HEK293 (cell line): ENCODE results near the gene WWTR1.

Experiments
- CTCF ChIA-PET: fragments of 350-600 bp; formaldehyde crosslinking; extraction: SDS; loops from one replicate; lab custom pipeline; 2021; ENCODE audit warnings: antibody characterized with exemption; lab: Yijun Ruan, JAX
- POLR2A ChIA-PET: fragments of 300-600 bp; formaldehyde crosslinking; extraction: SDS; loops from one replicate; lab custom pipeline; 2020; ENCODE audit warnings: antibody characterized with exemption, inconsistent platforms; lab: Yijun Ruan, JAX
- H3K27ac ChIP-seq: fragments of 200-500 bp; sonication (Bioruptor generic); 2 replicates; pipeline ENCODE4 v1.5.1; 2014; ENCODE audit warnings: low read depth, low read length, control low read depth, inconsistent platforms; ENCODE audit errors: extremely low read depth
- H3K36me3 ChIP-seq, 2 experiments: fragments of 200-500 bp in 1 of 2; sonication (Bioruptor generic) in 1 of 2; 1 replicate in 1 of 2; 2 replicates in 1 of 2; pipeline ENCODE4 v1.5.1; 2014 to 2017; ENCODE audit warnings: inconsistent platforms in 2 of 2, low read length in 2 of 2; ENCODE audit not compliant: control insufficient read depth in 2 of 2, insufficient read depth in 1 of 2
- H3K4me1 ChIP-seq: fragments of 200-500 bp; sonication (Bioruptor generic); 2 replicates; pipeline ENCODE4 v1.5.1; 2014; ENCODE audit warnings: mild to moderate bottlenecking, low read length, inconsistent platforms; ENCODE audit not compliant: control insufficient read depth, insufficient read depth
- H3K4me3 ChIP-seq: 2 replicates; pipeline ENCODE4 v1.5.1; 2011; ENCODE audit warnings: low read depth, mild to moderate bottlenecking, control low read depth, low read length, moderate library complexity
- H3K9me3 ChIP-seq: fragments of 200-500 bp; sonication (Bioruptor generic); 2 replicates; pipeline ENCODE4 v1.5.1; 2014; ENCODE audit warnings: low read depth, low read length, inconsistent platforms; ENCODE audit not compliant: control insufficient read depth, insufficient read depth
- GFI1B ChIP-seq: fragments of 450-650 bp; formaldehyde crosslinking; IDR thresholded peaks from 2 replicates; pipeline ENCODE4 v1.5.1; 2016; ENCODE audit warnings: missing biosample characterization, missing genetic modification characterization
- ZBTB20 ChIP-seq: fragments of 450-650 bp; formaldehyde crosslinking; IDR thresholded peaks from 2 replicates; pipeline ENCODE4 v1.5.1; 2016; ENCODE audit warnings: missing biosample characterization, missing genetic modification characterization
- ZBTB8A ChIP-seq: fragments of 450-650 bp; formaldehyde crosslinking; IDR thresholded peaks from 2 replicates; pipeline ENCODE4 v1.5.1; 2016; ENCODE audit warnings: missing biosample characterization, missing genetic modification characterization
- ZNF16 ChIP-seq: fragments of 450-650 bp; formaldehyde crosslinking; IDR thresholded peaks from 2 replicates; pipeline ENCODE4 v1.5.1; 2016; ENCODE audit warnings: low read depth, missing biosample characterization, missing genetic modification characterization
- ZNF37A ChIP-seq: fragments of 450-650 bp; IDR thresholded peaks from 2 replicates; pipeline ENCODE4 v1.5.1; 2018; ENCODE audit warnings: missing biosample characterization, missing genetic modification characterization
- ZNF394 ChIP-seq: fragments of 450-650 bp; formaldehyde crosslinking; IDR thresholded peaks from 2 replicates; pipeline ENCODE4 v1.5.1; 2016; ENCODE audit warnings: missing biosample characterization, missing genetic modification characterization, mild to moderate bottlenecking, moderate library complexity, borderline replicate concordance
- ZNF558 ChIP-seq: fragments of 450-650 bp; formaldehyde crosslinking; IDR thresholded peaks from 2 replicates; pipeline ENCODE4 v1.5.1; 2016; ENCODE audit warnings: missing biosample characterization, missing genetic modification characterization
- ZNF660 ChIP-seq: fragments of 450-650 bp; IDR thresholded peaks from 2 replicates; pipeline ENCODE4 v1.5.1; 2018; ENCODE audit warnings: missing biosample characterization, mild to moderate bottlenecking, missing genetic modification characterization
- TF ChIP-seq, protein P1 (sequence below): fragments of 450-650 bp; formaldehyde crosslinking; IDR thresholded peaks from 2 replicates; pipeline ENCODE4 v1.5.1; 2017; ENCODE audit warnings: missing biosample characterization, missing genetic modification characterization
- TF ChIP-seq, protein P2 (sequence below): fragments of 450-650 bp; IDR thresholded peaks from 2 replicates; pipeline ENCODE4 v1.5.1; 2018; ENCODE audit warnings: missing biosample characterization, missing genetic modification characterization
- TF ChIP-seq, protein P3 (sequence below): fragments of 450-650 bp; formaldehyde crosslinking; conservative IDR thresholded peaks from 2 replicates; pipeline ENCODE4 v1.5.1; 2016; ENCODE audit warnings: low read depth, missing biosample characterization, missing genetic modification characterization
- TF ChIP-seq, protein P4 (sequence below): fragments of 450-650 bp; formaldehyde crosslinking; IDR thresholded peaks from 2 replicates; pipeline ENCODE4 v1.5.1; 2016; ENCODE audit warnings: missing biosample characterization, missing genetic modification characterization
- TF ChIP-seq, protein P5 (sequence below): fragments of 450-650 bp; formaldehyde crosslinking; IDR thresholded peaks from 2 replicates; pipeline ENCODE4 v1.5.1; 2016; ENCODE audit warnings: missing biosample characterization, missing genetic modification characterization

Gene WWTR1

DNA sequence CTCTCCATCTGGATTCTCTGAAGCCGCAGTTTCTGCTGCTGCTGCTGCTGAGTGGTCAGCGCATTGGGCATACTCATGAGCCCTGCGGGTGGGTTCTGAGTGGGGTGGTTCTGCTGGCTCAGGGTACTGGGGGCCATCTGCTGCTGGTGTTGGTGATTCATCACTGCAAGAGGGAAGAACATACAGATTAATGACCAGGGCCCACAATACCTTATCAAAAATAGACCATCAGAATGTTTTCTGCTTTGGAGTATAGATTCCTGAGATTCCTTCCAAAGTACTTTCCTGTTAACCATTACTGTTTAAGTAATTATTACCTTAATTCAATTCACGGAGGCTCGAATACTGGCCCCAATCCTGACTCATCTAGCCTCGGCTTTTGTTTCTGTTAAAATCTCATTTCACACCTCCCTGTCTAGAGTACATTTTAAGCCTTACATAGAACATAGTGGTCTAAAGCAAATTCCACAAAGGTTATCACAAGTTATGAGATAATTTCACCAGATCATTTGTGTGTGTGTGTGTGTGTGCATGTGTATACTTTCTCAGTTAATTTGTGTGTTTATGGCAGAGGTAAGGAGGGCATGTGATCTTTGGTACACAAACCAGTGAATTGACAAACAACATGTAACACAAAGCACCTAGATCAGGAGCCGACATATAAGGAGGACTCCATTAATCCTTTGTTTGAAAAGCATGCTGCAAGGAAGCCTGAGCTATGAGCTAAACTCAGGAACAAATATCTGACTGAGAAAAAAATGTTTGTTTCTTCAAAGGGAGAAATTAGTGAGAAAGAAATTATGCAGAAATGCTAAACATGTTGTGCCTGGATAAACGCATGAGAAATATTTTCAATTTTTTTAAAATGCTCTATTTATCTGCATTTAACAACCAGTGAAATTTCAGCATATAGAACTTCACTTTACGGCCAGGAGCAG, 115.2 kb downstream of the WWTR1 start:
- ChIA-PET POLR2A (no interaction called here), CTCF (interaction anchor here (1.2 kb wide), 1 partner anchor 24 kb away, joined by 3 read pairs; no protein-coding TSS in a partner anchor)
- Histone ChIP-seq H3K9me3 (no peaks in the 10 kb centered on the region), H3K4me3 (no peak overlapping the region), H3K4me1 (no peaks in the 10 kb centered on the region), H3K36me3 (peaks cover 0 to 10% of the 10 kb centered on the region in 2 experiments; a peak in 1 of 3 replicates), H3K27ac (no peak overlapping the region)
- no peak for TF ChIP-seq ZBTB8A (tag by site-specific recombination)
- TF ChIP-seq ZNF660 (tag by site-specific recombination), result no peak
- TF ChIP-seq, protein P1, sequence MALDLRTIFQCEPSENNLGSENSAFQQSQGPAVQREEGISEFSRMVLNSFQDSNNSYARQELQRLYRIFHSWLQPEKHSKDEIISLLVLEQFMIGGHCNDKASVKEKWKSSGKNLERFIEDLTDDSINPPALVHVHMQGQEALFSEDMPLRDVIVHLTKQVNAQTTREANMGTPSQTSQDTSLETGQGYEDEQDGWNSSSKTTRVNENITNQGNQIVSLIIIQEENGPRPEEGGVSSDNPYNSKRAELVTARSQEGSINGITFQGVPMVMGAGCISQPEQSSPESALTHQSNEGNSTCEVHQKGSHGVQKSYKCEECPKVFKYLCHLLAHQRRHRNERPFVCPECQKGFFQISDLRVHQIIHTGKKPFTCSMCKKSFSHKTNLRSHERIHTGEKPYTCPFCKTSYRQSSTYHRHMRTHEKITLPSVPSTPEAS (tag by site-specific recombination), result no peak
- TF ChIP-seq, protein P2, sequence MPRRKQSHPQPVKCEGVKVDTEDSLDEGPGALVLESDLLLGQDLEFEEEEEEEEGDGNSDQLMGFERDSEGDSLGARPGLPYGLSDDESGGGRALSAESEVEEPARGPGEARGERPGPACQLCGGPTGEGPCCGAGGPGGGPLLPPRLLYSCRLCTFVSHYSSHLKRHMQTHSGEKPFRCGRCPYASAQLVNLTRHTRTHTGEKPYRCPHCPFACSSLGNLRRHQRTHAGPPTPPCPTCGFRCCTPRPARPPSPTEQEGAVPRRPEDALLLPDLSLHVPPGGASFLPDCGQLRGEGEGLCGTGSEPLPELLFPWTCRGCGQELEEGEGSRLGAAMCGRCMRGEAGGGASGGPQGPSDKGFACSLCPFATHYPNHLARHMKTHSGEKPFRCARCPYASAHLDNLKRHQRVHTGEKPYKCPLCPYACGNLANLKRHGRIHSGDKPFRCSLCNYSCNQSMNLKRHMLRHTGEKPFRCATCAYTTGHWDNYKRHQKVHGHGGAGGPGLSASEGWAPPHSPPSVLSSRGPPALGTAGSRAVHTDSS (tag by site-specific recombination), result no peak
- no peak for TF ChIP-seq GFI1B (tag by site-specific recombination)
- no peak for TF ChIP-seq ZNF16 (tag by site-specific recombination)
- TF ChIP-seq, protein P3, sequence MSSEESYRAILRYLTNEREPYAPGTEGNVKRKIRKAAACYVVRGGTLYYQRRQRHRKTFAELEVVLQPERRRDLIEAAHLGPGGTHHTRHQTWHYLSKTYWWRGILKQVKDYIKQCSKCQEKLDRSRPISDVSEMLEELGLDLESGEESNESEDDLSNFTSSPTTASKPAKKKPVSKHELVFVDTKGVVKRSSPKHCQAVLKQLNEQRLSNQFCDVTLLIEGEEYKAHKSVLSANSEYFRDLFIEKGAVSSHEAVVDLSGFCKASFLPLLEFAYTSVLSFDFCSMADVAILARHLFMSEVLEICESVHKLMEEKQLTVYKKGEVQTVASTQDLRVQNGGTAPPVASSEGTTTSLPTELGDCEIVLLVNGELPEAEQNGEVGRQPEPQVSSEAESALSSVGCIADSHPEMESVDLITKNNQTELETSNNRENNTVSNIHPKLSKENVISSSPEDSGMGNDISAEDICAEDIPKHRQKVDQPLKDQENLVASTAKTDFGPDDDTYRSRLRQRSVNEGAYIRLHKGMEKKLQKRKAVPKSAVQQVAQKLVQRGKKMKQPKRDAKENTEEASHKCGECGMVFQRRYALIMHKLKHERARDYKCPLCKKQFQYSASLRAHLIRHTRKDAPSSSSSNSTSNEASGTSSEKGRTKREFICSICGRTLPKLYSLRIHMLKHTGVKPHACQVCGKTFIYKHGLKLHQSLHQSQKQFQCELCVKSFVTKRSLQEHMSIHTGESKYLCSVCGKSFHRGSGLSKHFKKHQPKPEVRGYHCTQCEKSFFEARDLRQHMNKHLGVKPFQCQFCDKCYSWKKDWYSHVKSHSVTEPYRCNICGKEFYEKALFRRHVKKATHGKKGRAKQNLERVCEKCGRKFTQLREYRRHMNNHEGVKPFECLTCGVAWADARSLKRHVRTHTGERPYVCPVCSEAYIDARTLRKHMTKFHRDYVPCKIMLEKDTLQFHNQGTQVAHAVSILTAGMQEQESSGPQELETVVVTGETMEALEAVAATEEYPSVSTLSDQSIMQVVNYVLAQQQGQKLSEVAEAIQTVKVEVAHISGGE (tag by site-specific recombination), result no peak
- TF ChIP-seq ZNF394 (tag by site-specific recombination), result no peak
- no peak for TF ChIP-seq ZBTB20 (tag by site-specific recombination)
- TF ChIP-seq ZNF37A (tag by site-specific recombination), result no peak
- TF ChIP-seq ZNF558 (tag by site-specific recombination), result no peak
- TF ChIP-seq, protein P4, sequence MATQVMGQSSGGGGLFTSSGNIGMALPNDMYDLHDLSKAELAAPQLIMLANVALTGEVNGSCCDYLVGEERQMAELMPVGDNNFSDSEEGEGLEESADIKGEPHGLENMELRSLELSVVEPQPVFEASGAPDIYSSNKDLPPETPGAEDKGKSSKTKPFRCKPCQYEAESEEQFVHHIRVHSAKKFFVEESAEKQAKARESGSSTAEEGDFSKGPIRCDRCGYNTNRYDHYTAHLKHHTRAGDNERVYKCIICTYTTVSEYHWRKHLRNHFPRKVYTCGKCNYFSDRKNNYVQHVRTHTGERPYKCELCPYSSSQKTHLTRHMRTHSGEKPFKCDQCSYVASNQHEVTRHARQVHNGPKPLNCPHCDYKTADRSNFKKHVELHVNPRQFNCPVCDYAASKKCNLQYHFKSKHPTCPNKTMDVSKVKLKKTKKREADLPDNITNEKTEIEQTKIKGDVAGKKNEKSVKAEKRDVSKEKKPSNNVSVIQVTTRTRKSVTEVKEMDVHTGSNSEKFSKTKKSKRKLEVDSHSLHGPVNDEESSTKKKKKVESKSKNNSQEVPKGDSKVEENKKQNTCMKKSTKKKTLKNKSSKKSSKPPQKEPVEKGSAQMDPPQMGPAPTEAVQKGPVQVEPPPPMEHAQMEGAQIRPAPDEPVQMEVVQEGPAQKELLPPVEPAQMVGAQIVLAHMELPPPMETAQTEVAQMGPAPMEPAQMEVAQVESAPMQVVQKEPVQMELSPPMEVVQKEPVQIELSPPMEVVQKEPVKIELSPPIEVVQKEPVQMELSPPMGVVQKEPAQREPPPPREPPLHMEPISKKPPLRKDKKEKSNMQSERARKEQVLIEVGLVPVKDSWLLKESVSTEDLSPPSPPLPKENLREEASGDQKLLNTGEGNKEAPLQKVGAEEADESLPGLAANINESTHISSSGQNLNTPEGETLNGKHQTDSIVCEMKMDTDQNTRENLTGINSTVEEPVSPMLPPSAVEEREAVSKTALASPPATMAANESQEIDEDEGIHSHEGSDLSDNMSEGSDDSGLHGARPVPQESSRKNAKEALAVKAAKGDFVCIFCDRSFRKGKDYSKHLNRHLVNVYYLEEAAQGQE (tag by site-specific recombination), result no peak
- TF ChIP-seq, protein P5, sequence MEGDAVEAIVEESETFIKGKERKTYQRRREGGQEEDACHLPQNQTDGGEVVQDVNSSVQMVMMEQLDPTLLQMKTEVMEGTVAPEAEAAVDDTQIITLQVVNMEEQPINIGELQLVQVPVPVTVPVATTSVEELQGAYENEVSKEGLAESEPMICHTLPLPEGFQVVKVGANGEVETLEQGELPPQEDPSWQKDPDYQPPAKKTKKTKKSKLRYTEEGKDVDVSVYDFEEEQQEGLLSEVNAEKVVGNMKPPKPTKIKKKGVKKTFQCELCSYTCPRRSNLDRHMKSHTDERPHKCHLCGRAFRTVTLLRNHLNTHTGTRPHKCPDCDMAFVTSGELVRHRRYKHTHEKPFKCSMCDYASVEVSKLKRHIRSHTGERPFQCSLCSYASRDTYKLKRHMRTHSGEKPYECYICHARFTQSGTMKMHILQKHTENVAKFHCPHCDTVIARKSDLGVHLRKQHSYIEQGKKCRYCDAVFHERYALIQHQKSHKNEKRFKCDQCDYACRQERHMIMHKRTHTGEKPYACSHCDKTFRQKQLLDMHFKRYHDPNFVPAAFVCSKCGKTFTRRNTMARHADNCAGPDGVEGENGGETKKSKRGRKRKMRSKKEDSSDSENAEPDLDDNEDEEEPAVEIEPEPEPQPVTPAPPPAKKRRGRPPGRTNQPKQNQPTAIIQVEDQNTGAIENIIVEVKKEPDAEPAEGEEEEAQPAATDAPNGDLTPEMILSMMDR (tag by site-specific recombination), result no peak
